Measurements from ENCODE around the gene PADI1.

Gene PADI1

GRCh38 chr1:17204546-17205440 is at the start of gene PADI1:
Gene PADI1, plus strand, starts transcription at chr1:17205128. Its CDS starts 90 bp downstream, at chr1:17205218.
- DNase-seq (ENCODE audit: low read depth in 2 of 3, low spot score in 2 of 3) = no peak

GRCh38 chr1:17155257-17155920 is 49.5 kb upstream of the PADI1 start:
- no peak for DNase-seq (ENCODE audit: low read depth in 2 of 3, low spot score in 2 of 3)

- DNase-seq (ENCODE audit: low read depth in 2 of 3, low spot score in 2 of 3) = no peak
These were observed 48.8 kb upstream of the PADI1 start for GRCh38 chr1:17156108-17156507.

- no peak for DNase-seq (ENCODE audit: low read depth in 2 of 3, low spot score in 2 of 3)
These were observed 46.0 kb upstream of the PADI1 start for GRCh38 chr1:17158961-17159360.

GRCh38 chr1:17161137-17161740 is 43.7 kb upstream of the PADI1 start:
- DNase-seq (ENCODE audit: low read depth in 2 of 3, low spot score in 2 of 3) = no peak

- DNase-seq (ENCODE audit: low read depth in 2 of 3, low spot score in 2 of 3) = no peak
These were observed 42.8 kb upstream of the PADI1 start for GRCh38 chr1:17161926-17162800.

- no peak for DNase-seq (ENCODE audit: low read depth in 2 of 3, low spot score in 2 of 3)
These were observed 42.0 kb upstream of the PADI1 start for GRCh38 chr1:17162941-17163340.

- no peak for DNase-seq (ENCODE audit: low read depth in 2 of 3, low spot score in 2 of 3)
These were observed 41.6 kb upstream of the PADI1 start for GRCh38 chr1:17163371-17163770.

GRCh38 chr1:17163789-17164666 is 40.9 kb upstream of the PADI1 start:
- DNase-seq (ENCODE audit: low read depth in 2 of 3, low spot score in 2 of 3) = no peak

GRCh38 chr1:17165823-17166222 is 39.1 kb upstream of the PADI1 start:
- no peak for DNase-seq (ENCODE audit: low read depth in 2 of 3, low spot score in 2 of 3)

- DNase-seq (ENCODE audit: low read depth in 2 of 3, low spot score in 2 of 3) = no peak
These were observed 37.7 kb upstream of the PADI1 start for GRCh38 chr1:17167041-17167785.

- DNase-seq (ENCODE audit: low read depth in 2 of 3, low spot score in 2 of 3) = no peak
These were observed 37.2 kb upstream of the PADI1 start for GRCh38 chr1:17167786-17168090.

GRCh38 chr1:17168091-17168876 is 36.6 kb upstream of the PADI1 start:
- DNase-seq (ENCODE audit: low read depth in 2 of 3, low spot score in 2 of 3) = no peak

GRCh38 chr1:17170571-17170970 is 34.4 kb upstream of the PADI1 start:
- DNase-seq (ENCODE audit: low read depth in 2 of 3, low spot score in 2 of 3) = no peak

- DNase-seq (ENCODE audit: low read depth in 2 of 3, low spot score in 2 of 3) = no peak
These were observed 31.7 kb upstream of the PADI1 start for GRCh38 chr1:17173217-17173616.

GRCh38 chr1:17176306-17177061 is 28.4 kb upstream of the PADI1 start:
- no peak for DNase-seq (ENCODE audit: low read depth in 2 of 3, low spot score in 2 of 3)

- DNase-seq (ENCODE audit: low read depth in 2 of 3, low spot score in 2 of 3) = no peak
These were observed 27.3 kb upstream of the PADI1 start for GRCh38 chr1:17177651-17178050.
